ENCODE measurements around the gene SLC5A6.
"Not testable (repeated sequence)": the region's sequence is repeated elsewhere in the genome, so short reads cannot be mapped to it uniquely, and the experiment has no call there.

GRCh38 chr2:27175781-27176180 lies 36.3 kb downstream of the SLC5A6 start:
- TF ChIP-seq POLR2AphosphoS2 (conservative IDR thresholded peaks at IDR 0.05; ENCODE audit: low read length); CHD2 (IDR thresholded peaks at IDR 0.05; ENCODE audit: low read length, partially characterized antibody); ZSCAN20 (CRISPR knock-in tag; IDR thresholded peaks at IDR 0.05); CEBPB (IDR thresholded peaks at IDR 0.05); CTCF (IDR thresholded peaks at IDR 0.05); POLR2A (IDR thresholded peaks at IDR 0.05; ENCODE audit: low read length); SMC3 (IDR thresholded peaks at IDR 0.05): not testable (repeated sequence)
